CD4-positive, alpha-beta T cell (primary cell): ENCODE results near the gene DUOXA1. TPM values are rescaled to one million over a fixed set of nuclear protein-coding genes. Genes with fewer than 3 reads are reported as not detected.

ENCODE experiments used
- ATAC-seq: fragments of 200-7000 bp; cut with Tn5 transposase; one replicate; pipeline ENCODE4 v1.10.0; 2022; ENCODE audit warnings: mild to moderate bottlenecking; ENCODE audit not compliant: poor library complexity
- CTCF ChIA-PET: fragments of 350-600 bp; sonication (Branson Sonifier 250); formaldehyde crosslinking; loops from one replicate; lab custom pipeline; 2021; ENCODE audit warnings: antibody characterized with exemption, inconsistent platforms; lab: Charles Lee
- POLR2A ChIA-PET: fragments of 350-600 bp; sonication (Branson Sonifier 250); formaldehyde crosslinking; loops from one replicate; lab custom pipeline; 2021; ENCODE audit warnings: antibody characterized with exemption, inconsistent platforms; lab: Charles Lee
- DNase-seq, 14 experiments: peaks; one replicate each; pipeline ENCODE4 v3.0.0-alpha.2; 2013 to 2020; ENCODE audit warnings: mixed read lengths in 2 of 14
- H3K27ac ChIP-seq, 2 donors: one replicate each; pipeline versions ENCODE4 v1.5.1 to v1.7.0; 2013; ENCODE audit warnings: low read length in 2 of 2, low read depth in 1 of 2, mild to moderate bottlenecking in 1 of 2
- H3K27me3 ChIP-seq, 2 experiments: 1 replicate in 1 of 2; 2 replicates in 1 of 2; pipeline versions ENCODE4 v1.6.1 to v1.7.0; 2013; ENCODE audit warnings: low read length in 2 of 2, control low read depth in 1 of 2, mild to moderate bottlenecking in 1 of 2, moderate library complexity in 1 of 2; ENCODE audit not compliant: insufficient read depth in 2 of 2, control insufficient read depth in 1 of 2
- H3K36me3 ChIP-seq: one replicate; pipeline ENCODE4 v1.6.1; 2013; ENCODE audit warnings: low read length, control low read depth; ENCODE audit not compliant: insufficient read depth
- H3K4me1 ChIP-seq: one replicate; pipeline ENCODE4 v1.6.1; 2013; ENCODE audit warnings: low read length, control low read depth; ENCODE audit not compliant: insufficient read depth
- H3K4me3 ChIP-seq: one replicate; pipeline ENCODE4 v1.5.1; 2013; ENCODE audit warnings: mild to moderate bottlenecking, low read length, moderate library complexity
- H3K9me3 ChIP-seq, 2 experiments: 1 replicate in 1 of 2; 2 replicates in 1 of 2; pipeline versions ENCODE4 v1.6.1 to v1.7.0; 2013; ENCODE audit warnings: low read length in 2 of 2, mild to moderate bottlenecking in 2 of 2, control low read depth in 1 of 2, moderate library complexity in 1 of 2; ENCODE audit not compliant: control insufficient read depth in 1 of 2, insufficient read depth in 1 of 2
- H3K27ac Mint-ChIP-seq: one replicate; pipeline ENCODE4 v1.8.0; 2020; ENCODE audit warnings: mixed read lengths
- H3K27me3 Mint-ChIP-seq: one replicate; pipeline ENCODE4 v1.8.0; 2021; ENCODE audit warnings: mixed read lengths
- H3K36me3 Mint-ChIP-seq: one replicate; pipeline ENCODE4 v1.8.0; 2021; ENCODE audit warnings: low read depth, mixed read lengths
- H3K4me1 Mint-ChIP-seq: one replicate; pipeline ENCODE4 v1.8.0; 2021; ENCODE audit warnings: low read depth, mixed read lengths
- H3K4me3 Mint-ChIP-seq: one replicate; pipeline ENCODE4 v1.8.0; 2020; ENCODE audit warnings: mild to moderate bottlenecking, mixed read lengths
- H3K9me3 Mint-ChIP-seq: one replicate; pipeline ENCODE4 v1.8.0; 2020; ENCODE audit warnings: mixed read lengths
- intact Hi-C, 2 experiments: fragments of 100-400 bp; cut with DNase I in 1 of 2; cut with micrococcal nuclease in 1 of 2; formaldehyde crosslinking; loops; one replicate each; pipeline versions ENCODE4 v1.15.1 to v1.9.0; 2023 to 2025; cut with DNase I, micrococcal nuclease
- polyA plus RNA-seq, 2 donors: library from polyadenylated mRNA; unstranded; fragments of 120-200 nt; gene quantifications; one replicate each; pipeline ENCODE4 v1.2.1, GENCODE V29; 2013
- total RNA-seq, 174 experiments: library from RNA in 2 of 174; stranded (reverse) in 2 of 174; gene quantifications; one replicate each; pipeline ENCODE4 v1.2.3 and lab custom pipeline; 2021 to 2026
- TF ChIP-seq, protein P1 (sequence below): fragments of 200-600 bp; IDR thresholded peaks from one replicate; pipeline ENCODE4 v1.8.0; 2022; ENCODE audit warnings: antibody characterized with exemption, mild to moderate bottlenecking

Gene DUOXA1, protein sequence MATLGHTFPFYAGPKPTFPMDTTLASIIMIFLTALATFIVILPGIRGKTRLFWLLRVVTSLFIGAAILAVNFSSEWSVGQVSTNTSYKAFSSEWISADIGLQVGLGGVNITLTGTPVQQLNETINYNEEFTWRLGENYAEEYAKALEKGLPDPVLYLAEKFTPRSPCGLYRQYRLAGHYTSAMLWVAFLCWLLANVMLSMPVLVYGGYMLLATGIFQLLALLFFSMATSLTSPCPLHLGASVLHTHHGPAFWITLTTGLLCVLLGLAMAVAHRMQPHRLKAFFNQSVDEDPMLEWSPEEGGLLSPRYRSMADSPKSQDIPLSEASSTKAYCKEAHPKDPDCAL
- total RNA-seq, result 1 to 10 TPM in 1 of 2 experiments, under 1 TPM in 1; 0.44 to 1.0 TPM
- polyA plus RNA-seq (2013, experiment 1 of 2), result not detected
- polyA plus RNA-seq (2013, experiment 2 of 2), result 0.11 TPM
- total RNA-seq (lab: John Stamatoyannopoulos, UW), result 0 to 1.1 (median 0.13) reads per million in 172 experiments

DNA sequence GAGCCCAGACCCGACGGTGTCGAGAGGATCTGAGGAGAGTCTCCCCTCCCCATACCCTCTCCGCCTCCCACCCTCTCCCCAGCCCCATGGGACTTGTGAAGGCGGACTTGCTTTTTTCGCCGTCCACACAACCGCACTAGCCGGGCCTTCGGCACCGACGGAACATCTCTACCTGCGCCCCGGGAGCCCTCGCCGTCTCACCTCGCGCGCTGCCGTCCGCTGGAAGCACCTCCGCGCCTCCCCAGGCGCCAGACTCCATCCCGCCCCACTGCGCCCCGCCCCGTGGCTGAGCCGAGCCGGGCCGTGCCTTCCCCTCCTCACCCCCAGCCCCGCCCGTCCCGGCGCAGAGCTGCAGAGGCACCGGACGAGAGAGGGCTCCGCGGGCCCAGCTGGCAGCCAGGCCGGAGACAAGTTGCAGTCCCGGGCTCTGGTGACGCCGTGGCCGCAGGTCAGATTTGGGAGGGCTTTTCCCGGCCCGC is at the start of gene DUOXA1, which contains the start of gene DUOX1:
TSS of gene DUOXA1 (minus strand) at position 229 of the 479 bp plus-strand sequence. CDS start 6,865 bp downstream, outside the sequence.
TSS of gene DUOX1 (plus strand) at position 344 of the 479 bp plus-strand sequence. CDS start 1,973 bp downstream, outside the sequence.
- Histone ChIP-seq H3K4me3 (peak within 1 kb of the TSS; percentile 26), H3K36me3 (no peaks in the 10 kb centered on the region), H3K27ac (no peak within 1 kb of the TSS), H3K27me3 (peaks cover 57 to 66% of the 10 kb centered on the region in 2 experiments), H3K4me1 (peaks cover 16% of the 10 kb centered on the region), H3K9me3 (peaks cover 0 to 8% of the 10 kb centered on the region in 2 experiments)
- ChIA-PET CTCF (no interaction called here), POLR2A (no interaction called here)
- H3K4me1 Mint-ChIP-seq, result peaks cover 13% of the 10 kb centered on the region
- no peaks in the 10 kb centered on the region for H3K36me3 Mint-ChIP-seq
- H3K27ac Mint-ChIP-seq, result no peak within 1 kb of the TSS
- H3K9me3 Mint-ChIP-seq, result no peaks in the 10 kb centered on the region
- peak within 1 kb of the TSS; percentile 40 for H3K4me3 Mint-ChIP-seq
- intact Hi-C loops, result loop anchor here (5.0 kb wide), 2 partner anchors 38 to 268 kb away; no protein-coding TSS in a partner anchor
- peaks cover 84% of the 10 kb centered on the region for H3K27me3 Mint-ChIP-seq
- TF ChIP-seq, protein P1, sequence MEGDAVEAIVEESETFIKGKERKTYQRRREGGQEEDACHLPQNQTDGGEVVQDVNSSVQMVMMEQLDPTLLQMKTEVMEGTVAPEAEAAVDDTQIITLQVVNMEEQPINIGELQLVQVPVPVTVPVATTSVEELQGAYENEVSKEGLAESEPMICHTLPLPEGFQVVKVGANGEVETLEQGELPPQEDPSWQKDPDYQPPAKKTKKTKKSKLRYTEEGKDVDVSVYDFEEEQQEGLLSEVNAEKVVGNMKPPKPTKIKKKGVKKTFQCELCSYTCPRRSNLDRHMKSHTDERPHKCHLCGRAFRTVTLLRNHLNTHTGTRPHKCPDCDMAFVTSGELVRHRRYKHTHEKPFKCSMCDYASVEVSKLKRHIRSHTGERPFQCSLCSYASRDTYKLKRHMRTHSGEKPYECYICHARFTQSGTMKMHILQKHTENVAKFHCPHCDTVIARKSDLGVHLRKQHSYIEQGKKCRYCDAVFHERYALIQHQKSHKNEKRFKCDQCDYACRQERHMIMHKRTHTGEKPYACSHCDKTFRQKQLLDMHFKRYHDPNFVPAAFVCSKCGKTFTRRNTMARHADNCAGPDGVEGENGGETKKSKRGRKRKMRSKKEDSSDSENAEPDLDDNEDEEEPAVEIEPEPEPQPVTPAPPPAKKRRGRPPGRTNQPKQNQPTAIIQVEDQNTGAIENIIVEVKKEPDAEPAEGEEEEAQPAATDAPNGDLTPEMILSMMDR, result no peak
- peak; percentile 72 for ATAC-seq
- peak in 8 of 14 experiments; percentile 19 to 48 (median 38) for DNase-seq

DNA sequence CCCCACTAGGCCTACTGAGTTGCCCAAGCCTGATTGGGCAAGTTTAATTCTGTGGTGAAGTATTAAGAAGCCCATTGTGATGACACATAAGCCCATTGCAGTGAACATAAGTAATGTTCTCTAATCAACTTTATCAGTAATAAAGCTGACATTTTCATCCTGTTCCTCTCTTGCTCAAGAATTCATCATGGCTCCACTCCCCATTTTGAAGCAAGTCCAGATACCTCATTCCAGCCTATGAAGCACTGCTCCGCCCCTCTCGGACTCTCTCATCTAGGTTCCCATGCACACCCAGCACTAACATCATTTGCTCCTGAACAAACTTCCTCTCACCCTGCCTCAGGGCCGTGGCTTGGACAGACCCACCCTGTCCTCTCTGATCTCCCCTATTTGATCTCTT is 47.6 kb upstream of the DUOXA1 start:
- CTCF ChIA-PET, result interaction anchor here (1.2 kb wide), 1 partner anchor 28 kb away, joined by 3 read pairs; no protein-coding TSS in a partner anchor
- ATAC-seq (no peak), DNase-seq (no peak)
- peaks cover 7% of the 10 kb centered on the region for H3K4me1 Mint-ChIP-seq
- H3K27ac ChIP-seq, result no peak overlapping the region
- no peaks in the 10 kb centered on the region for H3K9me3 Mint-ChIP-seq
- POLR2A ChIA-PET, result interaction anchor here (2.6 kb wide), 1 partner anchor 10 kb away, joined by 9 read pairs; no protein-coding TSS in a partner anchor
- peaks cover 15% of the 10 kb centered on the region for H3K4me1 ChIP-seq
- no peaks in the 10 kb centered on the region for H3K9me3 ChIP-seq
- no peak overlapping the region for H3K27ac Mint-ChIP-seq
- no peaks in the 10 kb centered on the region for H3K27me3 ChIP-seq
- H3K4me3 ChIP-seq, result no peak overlapping the region
- H3K4me3 Mint-ChIP-seq, result no peak overlapping the region
- H3K36me3 ChIP-seq, result no peaks in the 10 kb centered on the region
- TF ChIP-seq, protein P1, result no peak
- intact Hi-C loops, result no loop called here
- H3K27me3 Mint-ChIP-seq, result no peaks in the 10 kb centered on the region
- H3K36me3 Mint-ChIP-seq, result no peaks in the 10 kb centered on the region

DNA sequence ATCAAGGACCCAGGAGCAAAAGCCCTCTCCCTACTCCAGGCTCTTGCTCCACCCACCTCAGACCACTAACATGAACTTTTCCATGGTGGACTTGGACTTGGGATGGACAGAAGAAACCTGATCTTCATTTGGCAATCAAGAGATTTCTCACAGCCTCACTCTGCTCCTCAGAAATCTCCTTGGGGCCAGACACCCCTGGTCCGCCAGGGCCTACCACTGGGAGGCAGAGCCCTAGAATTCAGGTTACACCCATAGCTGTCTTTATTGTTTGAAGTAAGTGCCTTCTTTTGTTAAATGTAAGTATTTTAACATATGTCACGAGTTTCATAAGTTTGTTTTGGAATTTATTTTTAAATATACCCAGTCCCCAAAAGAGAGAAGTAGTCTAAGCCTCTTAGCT is 44.9 kb upstream of the DUOXA1 start:
- Mint-ChIP-seq H3K27me3 (no peaks in the 10 kb centered on the region), H3K4me3 (no peak overlapping the region), H3K27ac (no peak overlapping the region), H3K36me3 (no peaks in the 10 kb centered on the region), H3K9me3 (no peaks in the 10 kb centered on the region), H3K4me1 (no peaks in the 10 kb centered on the region)
- DNase-seq (no peak), ATAC-seq (no peak)
- no peaks in the 10 kb centered on the region for H3K9me3 ChIP-seq
- POLR2A ChIA-PET, result no interaction called here
- CTCF ChIA-PET, result interaction anchor here (1.0 to 1.1 kb wide), 2 partner anchors 30 to 56 kb away, joined by 3 read pairs; no protein-coding TSS in a partner anchor
- TF ChIP-seq, protein P1, result no peak
- peaks cover 3% of the 10 kb centered on the region for H3K4me1 ChIP-seq
- H3K27me3 ChIP-seq, result no peaks in the 10 kb centered on the region
- no peak overlapping the region for H3K27ac ChIP-seq
- H3K36me3 ChIP-seq, result no peaks in the 10 kb centered on the region
- intact Hi-C loops, result no loop called here
- no peak overlapping the region for H3K4me3 ChIP-seq
